NCI-H226 (cell line): ENCODE data around the gene CD36.

ENCODE experiments used
- DNase-seq: peaks from one replicate; pipeline ENCODE4 v3.0.0-alpha.2; 2015

CD36 gene

DNA sequence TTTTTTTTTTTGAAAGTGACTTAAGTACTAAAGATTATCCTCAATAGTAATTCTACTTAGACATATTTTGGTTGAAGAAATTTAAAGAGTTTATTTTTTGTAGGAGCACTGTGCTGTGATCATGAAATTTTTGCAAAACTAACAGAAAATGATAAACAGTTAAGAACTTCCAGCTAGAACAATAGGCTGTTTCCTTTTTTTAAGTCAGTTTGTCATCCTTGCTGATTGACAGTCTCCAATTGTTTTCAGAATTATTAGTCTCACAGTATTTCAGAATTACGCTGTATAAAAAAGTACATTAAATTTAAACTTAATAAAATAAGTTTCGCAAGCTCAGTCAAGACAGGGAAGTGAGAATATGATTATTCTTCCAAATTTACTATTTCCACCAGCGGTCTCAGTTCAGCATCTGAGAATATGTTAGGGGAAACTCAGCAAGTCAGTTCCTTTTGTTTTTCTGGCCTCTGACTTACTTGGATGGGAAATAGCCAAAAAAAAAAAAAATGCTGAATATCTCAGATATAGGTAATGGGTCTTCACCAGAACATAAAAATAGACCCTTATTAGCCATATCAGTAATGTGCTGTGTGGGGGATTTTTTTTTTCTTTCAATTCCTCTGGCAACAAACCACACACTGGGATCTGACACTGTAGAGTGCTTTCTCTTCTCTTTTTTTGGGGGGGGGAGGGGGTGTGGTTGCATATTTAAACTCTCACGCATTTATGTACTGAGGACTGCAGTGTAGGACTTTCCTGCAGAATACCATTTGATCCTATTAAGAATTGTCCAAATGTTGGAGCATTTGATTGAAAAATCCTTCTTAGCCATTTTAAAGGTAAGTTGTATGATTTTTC lies at the start of gene CD36:
TSS of gene CD36 (plus strand) at position 732 of the 855 bp plus-strand sequence. CDS start 8,099 bp downstream, outside the sequence.
- DNase-seq: no peak

DNA sequence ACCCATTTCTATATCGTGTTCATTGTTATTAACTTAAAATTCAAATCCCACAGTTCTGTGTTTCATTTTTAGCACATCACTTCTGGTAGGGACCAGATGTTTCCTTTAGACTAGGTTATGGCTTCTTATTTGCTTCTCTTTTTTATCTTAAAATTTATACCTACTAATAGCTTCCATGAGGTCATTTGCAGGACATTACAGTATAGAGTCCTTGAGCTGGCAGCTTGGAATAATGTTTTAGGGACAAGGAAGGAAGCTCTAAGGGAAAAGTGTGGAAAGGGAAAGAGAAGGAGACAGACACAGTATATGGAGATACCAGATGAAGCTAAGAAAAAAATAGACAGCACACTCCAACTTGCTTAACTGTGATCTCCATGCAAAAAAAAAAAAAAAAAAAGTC lies 48.8 kb upstream of the CD36 start:
- no peak for DNase-seq

DNA sequence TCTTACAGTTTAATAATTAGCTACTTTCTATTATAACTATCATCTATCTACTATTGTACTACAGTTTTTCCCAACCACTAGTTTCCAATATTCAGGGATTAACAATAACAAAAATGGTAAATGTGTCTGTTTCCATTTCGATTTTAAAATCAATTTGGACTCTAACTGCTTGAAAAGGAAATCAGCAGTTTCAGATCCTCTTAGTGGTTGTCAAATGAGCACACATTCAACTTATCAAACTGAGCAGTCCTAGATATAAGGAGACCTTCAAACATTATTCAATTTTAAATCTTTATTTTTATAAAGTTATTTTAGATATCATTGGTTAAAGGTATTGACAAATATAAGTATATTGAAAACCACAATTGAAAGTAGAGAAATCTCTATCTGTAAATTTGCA lies 46.8 kb upstream of the CD36 start:
- no peak for DNase-seq

DNA sequence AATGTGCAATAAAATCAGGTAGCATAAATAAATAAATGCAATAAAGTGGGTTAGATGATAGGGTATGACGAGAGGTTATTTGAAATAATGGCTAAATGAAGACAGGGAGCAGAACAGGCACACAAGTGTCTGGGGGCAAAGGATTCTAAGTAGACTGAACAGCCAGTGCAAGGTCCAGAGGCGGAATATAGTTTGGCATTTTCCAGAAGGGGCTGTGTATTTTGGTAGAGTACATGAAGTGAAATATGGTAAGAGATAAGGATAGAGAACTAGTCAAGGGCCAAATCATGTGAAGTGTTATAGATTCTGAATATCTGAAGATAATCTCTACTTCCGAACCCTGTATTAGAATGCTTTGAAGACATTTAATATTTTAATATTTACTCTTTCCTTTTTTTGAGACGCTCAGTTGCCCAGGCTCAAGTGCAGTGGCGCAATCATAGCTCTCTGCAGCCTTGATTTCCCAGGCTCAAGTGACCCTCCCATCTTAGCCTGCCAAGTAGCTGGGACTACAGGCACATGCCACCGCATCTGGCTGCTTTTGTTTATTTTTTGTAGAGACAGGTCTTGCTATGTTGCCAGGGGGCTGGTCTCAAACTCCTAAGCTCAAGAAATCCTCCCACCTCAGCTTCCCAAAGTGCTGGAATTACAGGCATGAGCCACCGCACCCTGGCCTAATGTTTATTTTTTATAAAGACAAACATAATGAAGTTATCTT lies 44.4 kb upstream of the CD36 start:
- DNase-seq: no peak

DNA sequence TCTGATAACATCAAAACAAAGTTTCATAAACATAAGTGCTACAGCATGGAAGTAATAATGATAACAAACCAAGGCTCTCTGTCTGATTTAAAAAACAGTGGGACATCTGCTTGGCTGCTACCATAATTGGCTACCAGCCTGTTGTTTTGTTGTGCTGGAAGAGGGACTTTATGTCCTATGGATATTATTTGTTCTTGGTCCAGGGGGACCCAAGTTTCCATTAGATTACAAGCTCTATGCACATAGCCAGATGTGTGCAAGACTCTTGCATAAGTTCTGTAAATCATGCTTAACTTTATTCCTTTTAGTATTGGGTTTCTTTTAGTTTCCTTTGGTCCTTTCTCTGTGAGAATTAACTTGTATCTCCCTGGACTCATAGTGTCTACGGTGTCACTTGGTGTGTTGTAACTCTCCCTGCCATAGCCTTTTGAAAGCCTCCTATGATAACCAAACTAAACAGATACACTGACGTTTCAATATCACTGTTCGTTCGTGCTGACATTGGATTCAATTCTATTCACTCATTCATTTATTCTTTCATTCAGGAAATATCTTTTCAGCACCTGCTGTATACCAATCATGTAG lies 41.4 kb upstream of the CD36 start:
- no peak for DNase-seq

DNA sequence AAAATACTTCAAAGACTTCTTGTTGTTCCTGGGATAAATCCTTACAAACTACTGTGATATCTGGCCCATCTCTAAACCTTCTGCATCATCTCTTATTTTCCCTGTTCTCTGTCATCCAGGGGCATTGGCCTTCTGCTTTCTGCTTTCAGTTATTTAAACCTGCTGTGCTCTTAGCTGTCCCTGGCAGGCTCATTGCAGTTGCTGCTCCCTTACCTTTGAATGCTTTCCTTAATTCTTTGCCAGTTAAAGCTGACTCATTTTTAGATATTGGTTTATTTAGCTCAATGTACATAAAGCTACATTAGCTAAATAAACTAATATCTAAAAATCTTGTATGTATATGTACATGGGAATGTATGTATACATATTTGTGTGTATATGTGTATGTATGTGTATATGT lies 40.6 kb upstream of the CD36 start:
- DNase-seq: no peak

DNA sequence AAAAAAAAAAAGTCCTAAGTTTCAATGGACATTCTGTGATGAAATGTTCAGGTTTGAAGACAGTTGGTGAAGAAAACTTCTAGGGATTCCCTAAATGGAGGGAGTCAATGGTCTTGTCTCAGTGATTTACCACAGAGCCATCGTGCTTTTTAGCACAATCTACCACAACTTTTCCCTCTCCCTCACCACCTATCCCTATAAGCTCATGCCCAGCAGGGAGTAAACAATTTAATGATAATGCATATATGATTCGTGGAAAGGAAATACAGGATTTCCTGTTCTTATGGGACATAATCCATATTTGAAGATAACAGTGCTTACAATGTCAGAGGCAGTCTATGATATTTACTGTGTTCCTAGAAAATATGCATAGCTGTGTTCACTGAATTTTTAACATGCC lies 38.4 kb upstream of the CD36 start:
- DNase-seq: no peak

DNA sequence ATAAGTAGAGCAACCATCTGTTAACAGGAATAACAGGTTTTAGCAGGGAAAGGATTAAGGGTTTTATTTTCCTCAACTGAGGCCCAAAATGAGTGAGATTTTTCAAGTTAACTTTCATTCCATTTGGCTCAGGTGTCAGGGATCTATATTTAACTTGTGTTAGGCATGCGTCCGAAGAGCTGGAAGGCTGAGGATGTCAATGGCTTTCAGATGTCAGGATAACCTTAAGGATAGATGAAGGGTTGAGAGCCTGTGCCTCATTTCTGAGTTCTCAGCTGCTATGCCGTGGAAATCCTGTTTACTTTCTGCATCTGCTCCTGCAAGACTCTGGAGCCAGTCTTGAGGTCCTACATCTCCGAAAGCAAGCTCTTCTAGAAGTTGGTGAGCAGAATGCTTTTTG lies 36.4 kb upstream of the CD36 start:
- DNase-seq: no peak

DNA sequence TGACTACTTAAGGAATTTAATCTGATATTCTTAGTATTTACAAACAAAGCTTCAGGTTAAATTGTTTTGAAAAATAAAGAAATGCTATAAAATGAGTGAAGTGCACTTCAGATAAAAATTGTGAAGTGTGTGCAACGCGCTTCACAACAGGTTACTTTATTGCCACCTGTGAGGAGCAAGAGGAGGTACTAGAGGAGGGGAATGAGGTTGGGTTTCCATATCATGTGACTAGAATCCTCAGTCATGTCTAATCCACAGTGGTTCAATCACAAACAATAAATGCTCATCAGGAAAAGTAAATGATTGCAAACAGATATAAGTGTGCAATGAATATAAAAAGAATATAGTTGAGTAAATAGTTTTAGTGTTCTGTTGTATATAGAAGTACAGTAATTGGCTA lies 34.5 kb upstream of the CD36 start:
- no peak for DNase-seq

DNA sequence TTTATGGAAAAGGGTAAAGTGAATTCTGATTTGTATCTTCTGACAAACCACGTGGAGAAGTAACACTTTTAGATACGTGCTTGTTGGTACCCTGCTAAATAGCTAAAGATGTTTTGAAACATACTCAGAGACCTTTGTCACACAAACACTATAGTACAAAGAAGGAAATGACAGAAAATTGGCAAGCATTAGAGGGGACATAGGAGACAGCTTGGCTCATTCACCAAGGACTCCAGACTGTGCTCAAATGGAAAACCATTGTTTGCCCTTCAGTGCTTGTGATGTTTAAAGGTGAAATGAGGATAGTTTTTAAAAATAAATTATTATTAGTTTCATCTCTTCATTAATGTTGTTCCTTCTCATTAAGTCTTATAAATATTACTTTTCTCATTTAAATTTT lies 34.0 kb upstream of the CD36 start:
- DNase-seq: no peak

DNA sequence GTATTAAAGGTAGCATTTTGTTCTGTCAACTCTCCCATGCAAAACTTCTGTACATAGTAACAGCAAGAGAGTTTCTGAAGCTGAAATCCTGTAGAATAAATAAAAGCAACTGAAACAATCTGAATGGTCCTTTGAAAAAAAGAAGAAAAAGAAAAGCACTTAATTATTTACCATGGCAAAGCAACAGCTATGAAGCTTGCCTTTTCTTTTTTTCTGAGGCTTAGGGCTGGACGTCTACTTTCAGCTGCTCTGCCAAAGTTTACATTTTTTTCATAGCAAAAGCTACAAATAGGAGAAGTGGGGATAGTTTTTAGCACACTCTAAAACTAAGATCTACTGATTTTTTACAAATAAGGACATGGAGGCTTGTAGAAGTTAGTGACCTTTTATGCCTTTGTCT lies 31.3 kb upstream of the CD36 start:
- no peak for DNase-seq

DNA sequence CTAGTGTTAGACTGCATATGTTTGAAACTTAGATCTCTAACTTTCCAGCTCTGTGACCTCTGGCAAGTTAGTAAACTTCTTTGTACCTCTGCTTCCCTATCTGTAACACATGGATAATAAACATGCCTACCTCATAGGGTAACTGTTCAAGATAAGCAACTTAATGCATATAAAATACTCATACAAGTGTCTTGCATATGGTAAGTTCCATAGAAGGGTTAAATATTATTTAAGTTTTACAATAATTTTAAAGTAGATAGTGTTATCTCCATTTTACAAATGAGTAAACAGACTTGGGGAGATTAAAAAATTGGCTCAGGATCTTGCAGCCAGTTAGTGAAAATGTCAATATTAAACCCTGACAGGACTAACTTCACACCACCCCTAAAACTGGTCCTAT lies 30.1 kb upstream of the CD36 start:
- no peak for DNase-seq

DNA sequence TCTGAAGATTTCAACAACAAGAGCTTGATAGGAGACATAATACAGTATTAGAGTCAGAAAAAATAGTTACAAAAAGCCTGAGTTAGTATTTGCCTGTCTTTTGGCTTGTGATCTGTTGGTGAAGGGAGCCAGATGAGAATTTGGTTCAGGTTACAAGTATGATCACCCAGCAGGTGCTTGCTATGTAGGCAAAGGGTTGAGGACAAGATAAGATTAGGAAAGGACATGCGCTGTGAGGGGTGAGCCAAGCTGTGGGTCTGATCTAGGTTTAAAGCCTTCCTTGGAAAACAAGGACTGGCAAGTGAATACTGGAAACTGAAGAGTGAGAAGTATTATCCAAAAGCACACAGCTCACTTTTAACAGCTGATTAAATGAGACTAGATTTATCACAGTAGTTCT lies 28.7 kb upstream of the CD36 start:
- no peak for DNase-seq

DNA sequence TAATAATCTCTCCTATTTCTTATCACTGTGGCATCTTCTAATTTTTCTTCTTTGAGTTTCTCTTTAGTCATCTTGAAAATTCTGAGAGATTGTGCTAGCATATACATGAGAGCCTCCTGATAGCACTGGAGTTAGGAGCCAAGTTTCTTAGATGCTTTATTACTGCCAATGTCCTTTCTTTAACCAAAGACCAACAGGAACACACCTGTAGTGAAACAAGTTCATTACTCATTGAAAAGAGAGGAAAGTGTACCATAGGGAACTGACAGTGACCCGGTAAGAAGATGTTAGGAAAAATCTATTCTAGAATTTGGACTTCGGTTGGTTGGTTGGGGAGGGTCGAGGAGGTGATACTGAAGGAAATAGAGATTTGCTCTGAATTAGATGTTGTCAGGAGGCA lies 27.1 kb upstream of the CD36 start:
- no peak for DNase-seq

DNA sequence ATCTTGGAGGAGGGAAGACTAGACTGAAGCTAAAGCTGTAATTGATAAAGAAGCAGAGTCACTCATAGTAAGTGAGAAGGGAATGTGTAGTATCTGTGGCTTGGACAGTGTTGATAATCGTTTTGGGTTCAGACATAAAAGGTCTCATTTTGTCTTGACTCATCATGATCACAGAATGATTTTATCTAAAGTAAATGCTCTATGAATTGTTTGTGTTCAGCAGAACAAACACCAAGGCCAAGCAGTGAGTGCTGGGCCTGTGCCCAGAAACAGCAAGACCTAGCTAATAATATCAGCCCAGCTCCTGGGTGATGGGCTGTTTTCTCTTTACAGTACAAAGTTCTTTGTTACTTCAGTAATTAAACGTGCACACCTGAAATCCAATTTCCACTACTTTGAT lies 26.7 kb upstream of the CD36 start:
- peak; percentile 38 for DNase-seq

DNA sequence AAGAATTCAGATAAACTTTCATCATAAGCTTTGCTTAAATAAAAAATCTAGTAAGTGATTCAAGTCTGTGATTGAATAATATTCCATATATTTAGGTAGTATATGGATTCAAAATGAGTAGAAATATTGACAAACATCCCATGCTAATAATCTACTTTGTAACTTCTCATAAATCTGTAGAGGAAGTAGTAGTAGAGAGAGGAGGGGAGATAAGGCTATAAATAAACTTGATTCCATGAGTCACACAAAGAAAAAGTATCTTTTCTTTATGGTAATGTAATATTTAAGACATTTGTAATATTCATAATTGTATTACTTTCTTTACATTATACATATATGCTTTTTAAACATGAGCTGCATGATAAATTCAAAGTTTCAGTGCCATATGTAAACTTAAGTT lies 25.6 kb upstream of the CD36 start:
- DNase-seq: no peak

DNA sequence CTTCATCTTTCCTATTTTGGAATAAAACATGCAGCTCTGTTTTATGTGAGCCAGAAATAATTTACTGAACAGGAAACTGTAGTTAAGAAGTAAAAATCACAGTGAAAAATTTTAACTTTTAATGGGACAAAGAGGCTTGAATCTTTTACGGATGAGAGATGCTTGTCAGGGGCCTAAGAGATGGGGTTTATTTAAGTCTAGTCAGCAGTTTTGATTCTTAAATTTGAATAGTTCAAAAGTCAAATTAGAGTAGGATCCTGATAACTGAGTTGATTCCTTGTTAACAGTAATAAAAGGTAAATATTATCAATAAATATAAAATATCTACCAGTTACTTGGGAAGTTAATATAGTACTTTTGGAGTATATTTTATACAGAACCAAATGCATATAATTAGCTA lies 24.9 kb upstream of the CD36 start:
- DNase-seq: no peak

DNA sequence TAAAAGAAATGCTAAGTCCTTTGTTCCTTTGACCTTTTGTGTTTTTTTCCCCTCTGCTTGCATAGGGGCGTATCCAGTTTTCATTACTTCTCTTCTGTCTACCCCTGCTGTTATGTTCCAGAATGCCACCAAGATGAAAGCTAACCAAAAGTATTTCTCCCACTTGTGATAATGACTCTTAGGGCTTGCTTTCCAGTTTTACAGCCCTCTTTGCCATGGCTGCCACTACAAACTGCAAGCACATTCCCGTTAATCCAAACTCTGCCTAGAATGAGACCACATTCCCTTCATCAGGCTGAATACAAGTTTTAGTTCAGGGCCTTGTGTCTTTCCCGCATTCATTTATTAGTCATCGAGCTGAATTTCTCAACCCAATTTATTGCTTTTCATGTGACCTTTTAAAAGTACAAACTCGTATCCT lies 23.6 kb upstream of the CD36 start:
- DNase-seq: no peak

DNA sequence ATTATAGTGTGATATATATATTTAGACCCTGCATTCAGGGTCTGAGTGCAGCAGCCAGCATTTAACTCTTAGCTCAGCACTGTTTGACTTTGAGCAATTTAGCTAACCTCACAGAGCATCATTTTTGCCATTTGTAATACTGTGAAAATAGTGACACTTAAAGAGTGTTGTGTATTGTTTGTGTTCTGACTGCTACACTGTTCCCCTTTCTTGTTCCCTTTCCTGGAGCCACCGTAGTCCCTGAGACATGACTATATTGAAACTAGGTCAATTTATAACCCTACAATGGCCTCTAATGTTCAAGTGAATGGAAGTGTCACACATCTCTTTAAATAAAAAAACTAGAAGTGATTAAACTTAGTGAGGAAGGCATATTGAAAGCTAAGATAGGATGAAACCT lies 20.3 kb upstream of the CD36 start:
- DNase-seq: no peak

DNA sequence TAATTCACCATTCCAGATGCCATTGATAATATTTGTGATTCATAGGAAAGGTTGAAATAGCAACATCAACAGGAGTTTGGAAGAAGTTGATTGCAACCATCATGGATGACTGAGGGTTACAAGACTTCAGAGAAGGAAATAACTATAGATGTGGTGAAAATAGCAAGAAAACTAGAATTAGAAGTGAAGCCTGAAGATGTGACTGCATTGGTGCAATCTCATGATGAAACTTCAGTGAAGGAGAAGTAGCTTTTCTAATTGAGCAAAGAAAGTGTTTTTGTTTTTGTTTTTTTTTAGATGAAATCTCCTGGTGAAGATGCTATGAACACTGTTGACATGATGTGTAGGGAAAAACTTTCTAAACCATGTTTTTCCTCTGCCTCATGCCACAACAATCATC lies 18.7 kb upstream of the CD36 start:
- DNase-seq: no peak

DNA sequence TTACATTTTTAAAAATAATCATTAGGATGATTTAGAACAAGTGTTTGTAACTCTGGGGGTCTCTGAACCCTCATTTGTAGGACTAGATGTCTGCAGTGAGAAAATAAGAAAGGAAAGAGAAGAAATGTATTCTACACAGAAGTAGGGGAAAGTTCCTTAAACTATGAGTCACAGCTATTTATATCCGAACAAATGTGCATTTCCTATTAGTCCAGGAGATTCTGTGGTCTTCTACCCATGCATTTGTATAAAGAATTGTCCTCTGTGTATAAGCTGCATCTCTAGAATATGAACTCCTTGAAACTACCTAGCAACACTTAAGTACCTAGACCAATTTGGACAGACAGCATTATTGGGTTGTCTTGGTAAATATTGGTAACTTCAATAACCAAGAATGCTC lies 15.9 kb upstream of the CD36 start:
- DNase-seq: no peak

DNA sequence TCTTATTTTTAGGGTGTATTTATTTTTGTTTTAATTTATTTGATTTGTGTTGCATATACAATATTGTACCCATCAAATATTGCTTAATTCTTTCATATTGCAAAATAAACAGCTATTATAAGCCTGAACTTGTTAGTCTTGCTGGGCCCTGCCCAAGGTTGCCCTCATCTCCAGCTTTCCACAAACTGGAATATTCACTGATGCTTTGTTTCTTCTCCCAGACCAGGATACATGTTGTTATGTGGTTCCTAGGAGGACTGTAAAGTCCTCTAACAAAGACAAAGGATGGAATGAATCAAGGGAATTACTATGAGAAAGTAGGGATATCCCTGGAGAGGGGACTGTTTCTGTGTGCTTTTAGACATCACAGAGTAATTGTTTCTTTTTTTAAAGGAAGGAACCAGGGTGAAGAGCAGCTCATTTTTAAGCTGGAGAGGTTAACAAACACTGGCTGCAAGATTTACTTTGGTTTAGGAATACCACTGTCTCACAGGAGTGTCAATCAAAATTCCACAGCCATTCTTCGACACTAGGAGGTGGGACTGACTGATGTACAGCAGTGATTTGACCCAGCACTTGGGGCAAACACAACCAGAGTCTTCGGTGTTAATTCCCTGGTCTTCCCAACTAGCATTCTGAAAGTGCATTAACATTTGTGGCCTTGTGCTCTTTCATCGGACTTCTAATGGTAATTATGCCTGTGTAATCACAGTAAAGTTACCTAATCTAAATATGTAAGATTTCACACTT lies 14.8 kb upstream of the CD36 start:
- no peak for DNase-seq

DNA sequence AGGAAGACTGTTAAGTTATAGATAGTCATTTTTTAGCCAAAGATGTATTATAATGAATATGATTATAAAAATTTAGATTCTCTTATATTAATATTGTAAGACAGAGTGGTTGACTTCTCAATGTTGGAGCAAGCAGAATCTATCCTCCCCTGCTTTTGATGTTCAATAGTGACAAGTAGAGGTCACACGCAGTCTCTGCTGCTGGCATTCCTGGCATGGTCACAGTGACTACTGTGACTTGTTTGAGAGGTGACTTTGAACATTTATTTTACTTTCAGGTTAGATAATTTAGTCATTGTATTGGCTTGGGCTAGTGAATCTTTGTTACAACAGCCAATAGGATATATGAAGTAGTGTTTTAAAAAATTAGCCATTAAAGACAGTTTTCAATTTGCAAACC lies 13.7 kb upstream of the CD36 start:
- no peak for DNase-seq

DNA sequence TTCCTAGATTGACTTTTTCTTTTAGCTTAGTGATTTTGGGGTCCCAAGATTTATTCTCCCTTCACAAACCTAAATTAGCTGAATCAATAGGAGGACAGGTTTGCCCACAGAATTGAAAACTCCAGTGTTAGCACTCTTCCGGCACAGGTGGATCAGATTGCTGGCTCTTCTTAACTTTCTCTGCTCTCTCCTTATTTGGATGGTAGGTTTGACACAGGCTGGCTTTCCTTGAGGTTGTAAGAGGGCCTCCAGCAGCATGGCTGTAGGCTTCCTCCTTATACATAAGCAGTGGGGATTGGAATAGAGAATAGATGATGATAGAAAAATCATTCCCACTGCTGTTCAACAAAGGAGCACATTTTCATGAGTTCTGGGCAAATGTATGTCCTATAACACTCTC lies 9.4 kb upstream of the CD36 start:
- no peak for DNase-seq
